T-helper 2 cell (primary cell): Measurements from ENCODE around the gene SHISA6.

Source experiments
- DNase-seq, 5 experiments: peaks; one replicate each; pipeline versions ENCODE4 v3.0.0 to v3.0.0-alpha.2; 2012 to 2022
- total RNA-seq, 2 donors: gene quantifications; one replicate each; lab custom pipeline; 2026; lab: John Stamatoyannopoulos, UW

SHISA6 gene
- total RNA-seq = 0 reads per million in 2 donors

DNA sequence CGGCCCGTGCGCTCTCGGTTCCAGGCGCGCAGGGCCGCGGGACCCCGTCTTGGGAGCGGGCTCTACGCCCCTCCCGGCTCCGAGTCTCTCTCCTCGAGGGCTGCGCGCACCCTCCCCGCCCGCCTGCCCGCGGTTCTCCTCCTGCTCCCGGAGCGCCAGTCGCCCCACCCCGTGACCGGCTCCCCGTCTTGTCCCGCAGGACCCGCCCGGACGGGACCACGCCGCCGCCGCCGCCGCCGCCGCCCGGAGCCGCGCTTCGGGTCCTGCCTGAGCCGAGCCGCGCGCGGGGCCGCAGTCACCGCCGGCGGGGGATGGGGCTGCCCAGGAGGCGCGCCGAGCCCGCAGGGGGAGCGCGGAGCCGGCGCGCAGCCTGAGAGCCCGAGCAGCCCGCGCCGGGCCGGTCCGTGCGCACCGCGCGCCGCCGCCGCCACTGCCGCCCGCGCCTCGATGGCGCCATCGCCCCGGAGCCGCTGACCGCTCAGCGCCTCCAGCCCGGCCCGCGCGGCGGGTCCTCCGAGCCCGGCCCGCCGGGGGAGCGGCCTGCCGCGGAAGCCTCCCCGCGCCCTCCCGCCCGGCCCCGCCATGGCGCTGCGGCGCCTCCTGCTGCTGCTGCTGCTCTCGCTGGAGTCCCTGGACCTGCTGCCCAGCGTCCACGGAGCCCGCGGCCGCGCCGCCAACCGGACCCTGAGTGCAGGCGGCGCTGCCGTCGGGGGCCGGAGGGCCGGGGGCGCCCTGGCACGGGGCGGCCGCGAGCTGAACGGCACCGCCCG is at the start of gene SHISA6:
Gene SHISA6, plus strand, starts transcription at position 373 of the 770 bp plus-strand sequence.
- peak in 1 of 5 experiments; percentile 2 for DNase-seq

DNA sequence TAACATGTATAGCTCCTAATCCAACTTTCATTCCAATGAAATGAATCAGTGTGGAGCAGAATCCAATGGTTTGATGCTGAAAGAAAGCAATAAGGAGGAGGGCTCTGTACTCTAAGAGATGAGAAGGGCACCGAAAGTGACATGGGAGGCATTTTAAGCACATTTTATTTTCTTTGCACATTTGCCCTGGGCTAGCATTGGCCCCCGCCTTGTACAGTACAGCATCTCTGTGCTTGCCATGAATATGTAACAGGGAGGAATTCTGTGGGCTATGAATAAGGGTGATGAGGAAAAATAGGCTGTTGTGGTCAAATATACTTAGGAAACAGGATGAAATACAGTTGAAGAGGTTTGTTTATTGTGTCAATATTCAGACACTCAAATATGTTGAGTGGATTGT is 45.2 kb upstream of the SHISA6 start:
- DNase-seq = no peak

DNA sequence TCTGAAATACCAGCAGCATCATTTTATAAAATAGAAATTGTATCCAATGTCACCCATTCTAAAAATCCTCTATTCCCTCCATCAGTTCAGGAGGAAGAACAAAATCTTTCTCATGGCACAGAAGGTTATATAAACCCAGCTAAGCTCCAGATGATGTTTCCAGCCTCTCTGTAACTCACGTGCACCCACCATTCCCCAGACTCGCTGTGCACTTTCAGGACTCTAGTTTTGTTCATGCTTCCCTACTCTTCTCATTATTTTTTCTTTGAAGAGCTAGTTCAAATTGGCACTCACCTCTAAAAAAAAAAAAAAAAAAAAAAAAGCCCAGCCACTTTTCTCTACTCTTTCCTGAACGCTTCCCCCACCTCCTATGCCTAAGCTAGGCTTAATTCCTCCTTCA is 36.0 kb upstream of the SHISA6 start:
- no peak for DNase-seq

DNA sequence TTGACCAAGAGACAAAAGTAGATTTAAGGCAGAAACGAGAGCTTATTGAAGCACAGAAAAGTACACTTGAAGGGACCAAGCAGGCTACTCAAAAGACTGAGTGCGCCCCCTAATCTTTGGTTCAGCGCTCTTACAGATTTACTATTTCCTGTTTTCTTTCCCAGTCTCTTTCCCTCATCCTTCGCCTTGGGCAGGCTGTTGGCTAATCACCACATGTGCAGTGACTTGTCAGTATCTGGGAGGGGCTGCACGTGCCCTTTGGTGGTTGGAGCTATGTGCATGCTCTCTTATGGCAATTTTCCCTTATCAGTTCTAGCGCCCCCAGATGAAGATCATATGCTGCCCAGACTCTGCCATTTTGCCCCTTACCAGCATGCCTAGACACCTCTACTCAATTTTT is 35.4 kb upstream of the SHISA6 start:
- no peak for DNase-seq

DNA sequence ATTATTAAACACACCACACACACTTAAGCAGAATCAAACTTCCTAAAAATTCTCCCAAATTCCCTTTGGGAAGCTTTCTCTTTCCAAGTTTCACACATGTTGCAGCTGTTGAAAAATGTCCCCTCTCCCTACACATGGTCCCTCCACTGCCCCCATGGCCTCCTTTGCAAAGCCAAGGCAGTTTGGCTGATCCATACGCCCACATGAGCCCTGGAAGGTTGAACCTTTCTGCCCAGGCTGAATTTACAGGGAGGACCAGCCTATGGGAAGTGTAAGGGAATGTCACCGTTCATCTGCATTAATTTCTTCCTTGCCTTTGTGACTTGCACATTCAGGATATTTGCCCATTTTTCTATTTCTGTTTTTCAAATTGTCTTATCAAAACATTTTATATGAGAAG is 31.1 kb upstream of the SHISA6 start:
- DNase-seq = no peak

DNA sequence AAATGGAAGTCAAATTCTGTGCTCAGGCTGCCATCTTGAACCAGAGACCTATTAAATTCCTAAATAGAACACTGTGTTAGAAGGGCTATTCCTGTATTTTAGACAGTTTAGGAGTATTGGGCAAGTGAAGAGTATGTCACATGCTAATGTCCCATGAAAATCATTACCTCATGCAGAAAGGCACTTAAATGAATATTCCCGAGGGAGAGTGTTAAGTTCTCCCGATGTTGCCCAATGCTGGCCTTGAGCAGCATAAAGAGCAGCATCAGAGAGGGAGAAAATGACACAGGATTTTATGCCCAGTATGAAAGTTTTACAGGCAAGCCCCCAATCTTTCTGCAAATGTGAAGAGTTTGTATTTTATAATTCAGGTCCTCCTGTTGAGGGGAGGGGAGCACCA is 28.2 kb upstream of the SHISA6 start:
- no peak for DNase-seq

DNA sequence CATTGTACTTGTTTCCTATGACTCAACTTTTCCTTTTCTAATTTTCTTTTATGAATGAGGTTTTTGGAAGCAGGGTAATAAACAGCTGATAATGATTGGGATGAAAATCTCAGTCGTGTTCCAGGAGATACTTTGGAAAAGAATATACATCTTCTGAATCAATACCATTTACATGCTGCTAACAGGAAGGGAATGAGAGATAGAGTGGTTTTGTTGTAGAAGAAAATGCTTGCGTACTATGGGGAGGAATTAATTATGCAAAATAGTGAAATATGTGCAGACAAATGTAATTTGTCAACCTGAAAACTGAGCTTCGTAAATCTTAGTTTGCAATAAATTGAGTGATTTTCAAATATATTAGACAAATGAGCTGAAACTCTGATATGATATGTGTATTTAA is 24.0 kb upstream of the SHISA6 start:
- DNase-seq = no peak

DNA sequence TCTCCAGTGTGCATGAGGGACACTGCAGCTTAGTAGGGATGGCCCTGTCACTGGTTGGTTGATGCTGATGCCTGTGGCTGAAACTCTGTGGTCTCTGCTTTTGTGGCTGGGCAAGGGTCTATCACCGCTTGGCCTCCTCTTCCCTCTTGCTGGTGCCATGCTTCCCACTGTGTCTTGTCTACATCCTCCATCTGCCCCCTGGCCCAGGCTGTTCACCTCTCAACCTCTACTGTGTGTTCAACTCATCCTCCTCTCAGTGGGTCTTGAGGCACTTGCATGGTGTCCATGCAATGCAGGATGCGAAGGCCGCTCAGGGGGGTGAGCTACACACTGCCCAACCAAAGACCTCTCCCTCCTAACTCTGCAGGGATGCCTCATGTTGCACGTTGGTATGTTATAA is 19.8 kb upstream of the SHISA6 start:
- DNase-seq = no peak

GRCh38 chr17:11221721-11222120 is 19.3 kb upstream of the SHISA6 start:
- DNase-seq = no peak

DNA sequence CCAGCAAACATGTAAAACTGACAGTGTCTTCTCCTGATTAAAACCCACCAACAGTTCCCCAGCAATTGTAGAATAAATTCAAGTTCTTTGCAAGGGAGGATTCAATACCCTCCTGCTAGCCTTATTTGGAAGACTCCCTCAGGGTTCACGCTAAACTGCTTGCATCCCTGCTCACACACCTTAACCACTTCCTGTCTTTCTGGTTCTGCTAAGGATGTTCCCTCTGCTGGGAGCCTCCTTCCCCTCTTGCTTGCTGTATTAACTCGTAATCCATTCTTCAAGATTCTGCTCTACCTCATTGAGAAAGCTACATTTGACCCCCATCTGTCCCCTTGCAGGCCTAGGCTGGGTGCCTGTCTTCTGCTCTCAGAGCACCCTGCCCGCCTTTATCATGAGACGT is 2.3 kb upstream of the SHISA6 start:
- DNase-seq = no peak

GRCh38 chr17:11239379-11239970 is 1.5 kb upstream of the SHISA6 start:
- no peak for DNase-seq

GRCh38 chr17:11240041-11240840 is 772 bp upstream of the SHISA6 start:
- peak in 1 of 5 experiments; percentile 3 for DNase-seq

GRCh38 chr17:11241611-11242226 is 706 bp downstream of the SHISA6 start:
- peak in 1 of 5 experiments; percentile 2 for DNase-seq

DNA sequence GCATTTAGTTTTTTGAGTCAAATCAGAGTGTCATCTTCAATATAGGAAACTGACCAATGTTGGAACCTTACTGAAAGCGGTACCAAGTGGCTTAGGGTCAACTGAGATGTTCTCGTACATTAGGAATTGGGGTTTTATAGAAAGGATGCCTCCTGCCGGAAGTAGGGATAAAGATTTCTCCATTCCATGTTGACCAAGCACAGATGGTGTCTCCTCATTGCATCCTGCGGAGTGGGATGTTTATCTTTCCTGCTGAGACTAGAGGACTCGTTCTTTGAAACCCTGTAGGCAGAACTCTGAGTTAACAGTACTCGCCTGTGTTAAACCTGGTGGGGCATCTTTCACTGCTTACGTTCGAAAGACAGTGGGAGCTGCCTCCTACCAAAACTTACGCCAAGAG is 1.4 kb downstream of the SHISA6 start:
- no peak for DNase-seq

DNA sequence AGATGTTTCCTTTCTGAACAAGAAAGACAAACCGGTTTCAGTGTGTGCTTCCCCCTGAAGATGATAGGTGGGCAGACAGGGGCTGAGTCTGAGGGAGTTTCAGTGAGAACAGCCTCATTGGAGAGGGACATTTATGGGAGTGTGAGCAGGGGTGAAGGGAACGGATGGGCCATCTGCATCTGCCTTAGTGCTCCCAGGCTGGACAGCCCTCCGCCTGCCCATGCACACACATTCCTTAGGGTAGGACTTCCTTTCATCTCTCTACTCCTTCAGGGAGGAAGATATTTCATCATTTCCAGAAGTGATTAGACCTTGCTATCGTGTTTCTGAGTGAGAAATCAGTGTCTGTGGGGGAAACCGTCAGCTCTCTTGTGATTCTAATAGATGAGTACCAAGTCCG is 3.8 kb downstream of the SHISA6 start:
- no peak for DNase-seq

- no peak for DNase-seq
These were observed 4.2 kb downstream of the SHISA6 start for GRCh38 chr17:11245187-11245586.

GRCh38 chr17:11245791-11246190 is 4.8 kb downstream of the SHISA6 start:
- DNase-seq = no peak

- DNase-seq = no peak
These were observed 9.1 kb downstream of the SHISA6 start for GRCh38 chr17:11250161-11250560.

DNA sequence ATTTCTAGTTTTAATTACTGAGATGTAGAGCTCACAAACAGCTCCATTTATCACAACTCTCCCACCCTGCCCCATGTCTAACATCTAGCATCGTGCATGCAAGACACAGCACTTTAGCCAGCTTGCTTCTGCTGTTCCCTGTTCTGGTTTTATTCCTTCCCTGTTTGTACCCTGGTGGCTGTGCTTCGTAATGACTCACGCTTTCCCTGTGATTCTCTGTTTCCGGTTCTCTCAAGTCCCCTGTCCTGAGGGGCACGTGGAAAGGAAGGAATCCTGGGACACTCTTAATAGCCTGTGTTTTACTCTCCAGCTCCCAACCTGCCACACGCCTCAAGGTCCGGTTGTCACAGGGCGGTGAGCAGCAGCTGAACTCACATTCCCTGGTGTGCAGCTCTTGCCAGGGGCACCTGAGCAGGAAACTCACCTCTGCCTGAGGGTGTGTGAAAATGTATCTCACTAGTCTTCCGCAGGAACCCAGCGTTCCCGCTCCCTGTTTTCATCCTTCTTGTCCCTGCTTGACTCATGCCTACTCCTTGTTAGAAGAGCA is 10.6 kb downstream of the SHISA6 start:
- DNase-seq = no peak

- no peak for DNase-seq
These were observed 11.1 kb downstream of the SHISA6 start for GRCh38 chr17:11252146-11252545.

GRCh38 chr17:11256877-11257276 is 15.9 kb downstream of the SHISA6 start:
- no peak for DNase-seq

DNA sequence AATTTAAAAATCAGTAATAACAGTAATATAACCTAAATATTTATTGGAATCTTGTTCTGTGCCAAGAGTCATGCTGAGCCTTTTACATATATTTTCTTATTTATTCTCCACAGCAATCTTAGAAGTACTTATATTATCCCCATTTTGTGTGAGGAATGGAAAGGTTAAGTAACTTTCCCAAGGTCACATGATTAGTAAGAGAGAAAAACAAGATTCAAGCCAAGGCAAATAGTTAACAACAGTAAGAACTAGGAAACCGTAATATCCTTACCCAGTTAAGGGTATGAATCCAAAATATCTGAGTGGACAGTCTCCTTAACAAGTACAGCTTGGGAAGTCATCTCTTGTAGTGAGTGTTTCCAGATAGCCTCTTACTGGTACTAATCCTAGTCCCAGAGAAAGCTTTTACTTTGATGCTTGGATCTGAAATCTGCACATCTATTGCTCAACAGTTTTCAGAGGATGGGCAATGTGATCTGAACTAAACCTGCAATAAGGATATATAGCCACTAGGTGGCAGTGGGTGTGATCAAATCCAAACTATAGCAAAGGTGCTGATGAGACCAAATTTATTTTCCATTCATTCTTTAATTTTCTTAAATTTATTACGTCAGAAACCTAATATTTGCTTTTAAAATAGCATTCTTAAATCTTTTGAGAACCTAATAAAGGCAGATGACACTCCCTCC is 23.3 kb downstream of the SHISA6 start:
- DNase-seq = no peak
